Left ventricle myocardium inferior (tissue), 1 donor: ENCODE measurements around the gene P2RY8. TPM values are rescaled to one million over a fixed set of nuclear protein-coding genes. Genes with fewer than 3 reads are reported as not detected.
"Not testable (repeated sequence)": the region's sequence is repeated elsewhere in the genome, so short reads cannot be mapped to it uniquely, and the experiment has no call there.

Experiments used
- DNase-seq: peaks from one replicate; pipeline ENCODE4 v3.0.0-alpha.2; 2020
- H3K27ac ChIP-seq: fragments of 200-600 bp; replicated peaks from 2 replicates; pipeline ENCODE4 v1.8.0; 2021
- H3K27me3 ChIP-seq: fragments of 200-600 bp; 2 replicates; pipeline ENCODE4 v1.8.0; 2021; ENCODE audit warnings: low read depth
- H3K36me3 ChIP-seq: fragments of 200-600 bp; 2 replicates; pipeline ENCODE4 v1.8.0; 2021
- H3K4me1 ChIP-seq: fragments of 200-600 bp; 2 replicates; pipeline ENCODE4 v1.8.0; 2021
- H3K4me3 ChIP-seq: fragments of 200-600 bp; 2 replicates; pipeline ENCODE4 v1.8.0; 2021; ENCODE audit warnings: mild to moderate bottlenecking, moderate library complexity
- H3K9me3 ChIP-seq: fragments of 200-600 bp; replicated peaks from 2 replicates; pipeline ENCODE4 v1.8.0; 2021
- CTCF ChIP-seq: fragments of 200-600 bp; IDR thresholded peaks from 2 replicates; pipeline ENCODE4 v1.8.0; 2021; ENCODE audit warnings: antibody characterized with exemption, mild to moderate bottlenecking, borderline replicate concordance
- intact Hi-C: fragments of 100-400 bp; cut with micrococcal nuclease; formaldehyde crosslinking; loops from one replicate; pipeline ENCODE4 v1.11.0; 2022
- total RNA-seq: library from RNA; stranded (reverse); fragmentation: NEBNext Ultra II Directional; extraction: Animal tissue kit (Norgen Biotek cat#: 25700); gene quantifications from one replicate; pipeline ENCODE4 v1.2.1, GENCODE V29; 2021
- donor health status: DM: no; HTN: yes; CAD: no; lungs with severe emphysema.

The P2RY8 gene
- total RNA-seq, 1 donor from 2014 or later, result 1.9 TPM

GRCh38 chrX:1546691-1547251 lies 9.8 kb upstream of the P2RY8 start:
- DNase-seq, result peak; percentile 30
- Histone ChIP-seq H3K4me3 (no peak overlapping the region), H3K36me3 (no peaks in the 10 kb centered on the region), H3K9me3 (peaks cover 12% of the 10 kb centered on the region), H3K4me1 (peaks cover 9% of the 10 kb centered on the region), H3K27me3 (no peaks in the 10 kb centered on the region), H3K27ac (peak overlapping the region; percentile 73)
- intact Hi-C loops, result no loop called here
- no peak for TF ChIP-seq CTCF

GRCh38 chrX:1545776-1546408 lies 8.9 kb upstream of the P2RY8 start:
- no peak for TF ChIP-seq CTCF
- H3K9me3 ChIP-seq, result peaks cover 12% of the 10 kb centered on the region
- no peak overlapping the region for H3K4me3 ChIP-seq
- no peak for DNase-seq
- peaks cover 9% of the 10 kb centered on the region for H3K4me1 ChIP-seq
- intact Hi-C loops, result no loop called here
- H3K27me3 ChIP-seq, result no peaks in the 10 kb centered on the region
- no peak overlapping the region for H3K27ac ChIP-seq
- no peaks in the 10 kb centered on the region for H3K36me3 ChIP-seq

GRCh38 chrX:1542994-1543725 lies 6.2 kb upstream of the P2RY8 start:
- TF ChIP-seq CTCF, result no peak
- intact Hi-C loops, result no loop called here
- DNase-seq, result no peak
- Histone ChIP-seq H3K27ac (no peak overlapping the region), H3K27me3 (no peaks in the 10 kb centered on the region), H3K4me1 (peaks cover 9% of the 10 kb centered on the region), H3K9me3 (peaks cover 12% of the 10 kb centered on the region), H3K36me3 (no peaks in the 10 kb centered on the region), H3K4me3 (no peak overlapping the region)

GRCh38 chrX:1539146-1539545 lies 2.2 kb upstream of the P2RY8 start:
- DNase-seq, H3K4me3 ChIP-seq, H3K4me1 ChIP-seq, H3K36me3 ChIP-seq, intact Hi-C loops, H3K27me3 ChIP-seq, H3K9me3 ChIP-seq, H3K27ac ChIP-seq: not testable (repeated sequence)

GRCh38 chrX:1537716-1538090 lies 718 bp upstream of the P2RY8 start:
- H3K27me3 ChIP-seq, DNase-seq, H3K4me1 ChIP-seq, H3K9me3 ChIP-seq, intact Hi-C loops, H3K36me3 ChIP-seq: not testable (repeated sequence)
- peak overlapping the region; percentile 79 for H3K27ac ChIP-seq
- peak overlapping the region; percentile 64 for H3K4me3 ChIP-seq

GRCh38 chrX:1536712-1537030 lies 314 bp downstream of the P2RY8 start:
- intact Hi-C loops, result no loop called here
- peak overlapping the region; percentile 79 for H3K27ac ChIP-seq

More at GRCh38 chrX:1536712-1537030, 314 bp downstream of the P2RY8 start:
- Histone ChIP-seq H3K4me1 (no peaks in the 10 kb centered on the region), H3K9me3 (no peaks in the 10 kb centered on the region), H3K36me3 (no peaks in the 10 kb centered on the region), H3K27me3 (no peaks in the 10 kb centered on the region), H3K4me3 (peak overlapping the region; percentile 64)
- no peak for DNase-seq
- no peak for TF ChIP-seq CTCF
